ENCODE results near the gene CNTNAP2.

The CNTNAP2 gene

GRCh38 chr7:148344406-148344805, 2227.8 kb downstream of the CNTNAP2 start:
- Histone ChIP-seq H3K9me3 (ENCODE audit: low read depth, low read length) (no peaks in the 10 kb centered on the region), H3K9ac (ENCODE audit: insufficient read length) (no peak overlapping the region), H3K27ac (no peak overlapping the region), H3K4me3 (no peak overlapping the region), H3K36me3 (ENCODE audit: insufficient read depth, low read length) (no peaks in the 10 kb centered on the region)
- TF ChIP-seq POLR2AphosphoS5 (IDR thresholded peaks at IDR 0.05; ENCODE audit: borderline replicate concordance, low read depth, low read length) (no peak), EZH2 (IDR thresholded peaks at IDR 0.05) (no peak), FOXP2 (optimal IDR thresholded peaks at IDR 0.05; ENCODE audit: control extremely low read depth, extremely low read length, insufficient read depth) (no peak)
- no peak for DNase-seq (ENCODE audit: low read depth, low spot score)

GRCh38 chr7:148347981-148348380, 2231.4 kb downstream of the CNTNAP2 start:
- TF ChIP-seq EZH2 (IDR thresholded peaks at IDR 0.05), result no peak
- TF ChIP-seq POLR2AphosphoS5 (IDR thresholded peaks at IDR 0.05; ENCODE audit: borderline replicate concordance, low read depth, low read length), result no peak
- TF ChIP-seq FOXP2 (optimal IDR thresholded peaks at IDR 0.05; ENCODE audit: control extremely low read depth, extremely low read length, insufficient read depth), result no peak
- H3K36me3 ChIP-seq (ENCODE audit: insufficient read depth, low read length), result peaks cover 5% of the 10 kb centered on the region; the same call in 1 of the 2 replicates
- no peak overlapping the region for H3K9ac ChIP-seq (ENCODE audit: insufficient read length)
- no peaks in the 10 kb centered on the region for H3K9me3 ChIP-seq (ENCODE audit: low read depth, low read length)
- H3K4me3 ChIP-seq, result no peak overlapping the region
- DNase-seq (ENCODE audit: low read depth, low spot score), result no peak
- no peak overlapping the region for H3K27ac ChIP-seq

- TF ChIP-seq POLR2AphosphoS5 (IDR thresholded peaks at IDR 0.05; ENCODE audit: borderline replicate concordance, low read depth, low read length) (no peak), EZH2 (IDR thresholded peaks at IDR 0.05) (no peak)
- Histone ChIP-seq H3K9me3 (ENCODE audit: low read depth, low read length) (no peaks in the 10 kb centered on the region), H3K27ac (no peak overlapping the region), H3K4me3 (no peak overlapping the region), H3K9ac (ENCODE audit: insufficient read length) (no peak overlapping the region), H3K36me3 (ENCODE audit: insufficient read depth, low read length) (peaks cover 5% of the 10 kb centered on the region; the same call in 1 of the 2 replicates)
- DNase-seq (ENCODE audit: low read depth, low spot score), result no peak
These were observed 2231.9 kb downstream of the CNTNAP2 start for GRCh38 chr7:148348466-148348865.

DNA sequence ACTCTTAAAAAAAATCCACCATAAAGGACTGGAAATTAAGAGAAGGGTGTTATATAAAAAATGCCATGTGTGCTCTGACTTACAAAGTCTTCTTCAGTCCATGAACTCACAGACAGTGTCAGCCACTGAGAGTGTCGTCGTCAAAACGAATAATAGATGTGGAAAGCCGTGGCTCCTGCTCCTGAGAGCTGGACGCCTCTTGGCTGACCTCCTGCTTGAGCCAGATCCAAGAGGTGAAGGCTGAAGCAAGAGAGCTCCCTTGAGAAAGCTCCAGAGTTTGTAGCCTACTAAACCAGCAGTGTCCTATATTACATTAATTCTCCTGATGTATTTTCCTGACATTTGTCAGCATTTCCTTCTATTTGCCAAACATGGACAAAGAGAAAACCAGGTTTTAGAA, 2239.7 kb downstream of the CNTNAP2 start:
- Histone ChIP-seq H3K9ac (ENCODE audit: insufficient read length) (no peak overlapping the region), H3K4me3 (no peak overlapping the region), H3K36me3 (ENCODE audit: insufficient read depth, low read length) (peaks cover 5% of the 10 kb centered on the region; the same call in 1 of the 2 replicates), H3K27ac (no peak overlapping the region), H3K9me3 (ENCODE audit: low read depth, low read length) (no peaks in the 10 kb centered on the region)
- DNase-seq (ENCODE audit: low read depth, low spot score), result no peak
- TF ChIP-seq FOXP2 (optimal IDR thresholded peaks at IDR 0.05; ENCODE audit: control extremely low read depth, extremely low read length, insufficient read depth), result no peak
- TF ChIP-seq POLR2AphosphoS5 (IDR thresholded peaks at IDR 0.05; ENCODE audit: borderline replicate concordance, low read depth, low read length), result no peak
- TF ChIP-seq EZH2 (IDR thresholded peaks at IDR 0.05), result no peak

DNA sequence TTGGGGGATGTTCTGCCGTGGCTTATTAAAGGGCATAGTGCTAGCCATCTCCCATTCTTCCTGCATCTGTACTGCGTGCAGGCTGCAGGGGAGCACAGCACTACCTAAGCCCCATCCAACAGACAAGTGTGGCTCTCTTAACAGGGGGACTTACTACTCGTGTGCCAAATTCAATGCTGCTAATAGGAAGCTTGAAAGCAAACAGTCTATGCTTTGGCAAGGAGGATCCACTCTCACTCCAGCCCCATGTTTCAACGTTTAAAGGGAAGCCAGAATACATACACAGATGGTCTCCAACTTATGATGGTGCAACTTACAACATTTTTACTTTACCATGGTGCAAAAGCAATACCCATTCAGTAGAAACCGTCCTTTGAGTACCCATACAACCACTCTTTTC, 2245.9 kb downstream of the CNTNAP2 start:
- Histone ChIP-seq H3K9ac (ENCODE audit: insufficient read length) (no peak overlapping the region), H3K36me3 (ENCODE audit: insufficient read depth, low read length) (peaks cover 16% of the 10 kb centered on the region; the same call in 1 of the 2 replicates), H3K4me3 (no peak overlapping the region), H3K27ac (no peak overlapping the region), H3K9me3 (ENCODE audit: low read depth, low read length) (no peaks in the 10 kb centered on the region)
- no peak for TF ChIP-seq FOXP2 (optimal IDR thresholded peaks at IDR 0.05; ENCODE audit: control extremely low read depth, extremely low read length, insufficient read depth)
- no peak for DNase-seq (ENCODE audit: low read depth, low spot score)

- no peak for DNase-seq (ENCODE audit: low read depth, low spot score)
- peaks cover 13% of the 10 kb centered on the region; the same call in 1 of the 2 replicates for H3K36me3 ChIP-seq (ENCODE audit: insufficient read depth, low read length)
- no peak overlapping the region for H3K9ac ChIP-seq (ENCODE audit: insufficient read length)
- no peak overlapping the region for H3K4me3 ChIP-seq
- 0 out of 2 replicates have a peak, but pooled peaks cover 5% of the 10 kb centered on the region for H3K9me3 ChIP-seq (ENCODE audit: low read depth, low read length)
- no peak for TF ChIP-seq EZH2 (IDR thresholded peaks at IDR 0.05)
- TF ChIP-seq FOXP2 (optimal IDR thresholded peaks at IDR 0.05; ENCODE audit: control extremely low read depth, extremely low read length, insufficient read depth), result no peak
- TF ChIP-seq POLR2AphosphoS5 (IDR thresholded peaks at IDR 0.05; ENCODE audit: borderline replicate concordance, low read depth, low read length), result no peak
- H3K27ac ChIP-seq, result no peak overlapping the region
These were observed 2251.3 kb downstream of the CNTNAP2 start for GRCh38 chr7:148367731-148368475.

DNA sequence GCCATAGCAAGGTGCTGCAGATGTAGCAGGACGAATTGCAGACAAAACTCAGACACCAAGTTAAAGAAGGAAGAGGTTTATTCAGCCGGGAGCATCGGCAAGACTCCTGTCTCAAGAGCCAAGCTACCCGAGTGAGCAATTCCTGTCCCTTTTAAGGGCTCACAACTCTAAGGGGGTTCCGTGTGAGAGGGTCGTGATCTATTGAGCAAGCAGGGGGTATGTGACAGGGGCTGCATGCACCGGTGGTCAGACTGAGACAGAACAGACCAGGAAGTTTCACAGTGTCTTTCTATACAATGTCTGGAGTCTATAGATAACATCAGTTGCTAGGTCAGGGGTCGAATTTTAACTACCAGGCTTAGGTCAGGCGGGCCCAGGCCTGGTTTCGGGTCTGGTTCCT, 2252.0 kb downstream of the CNTNAP2 start:
- no peak overlapping the region for H3K4me3 ChIP-seq
- peaks cover 13% of the 10 kb centered on the region; the same call in 1 of the 2 replicates for H3K36me3 ChIP-seq (ENCODE audit: insufficient read depth, low read length)
- H3K9ac ChIP-seq (ENCODE audit: insufficient read length), result no peak overlapping the region
- no peak for TF ChIP-seq POLR2AphosphoS5 (IDR thresholded peaks at IDR 0.05; ENCODE audit: borderline replicate concordance, low read depth, low read length)
- no peak for TF ChIP-seq EZH2 (IDR thresholded peaks at IDR 0.05)
- TF ChIP-seq FOXP2 (optimal IDR thresholded peaks at IDR 0.05; ENCODE audit: control extremely low read depth, extremely low read length, insufficient read depth), result no peak
- H3K27ac ChIP-seq, result no peak overlapping the region
- no peak for DNase-seq (ENCODE audit: low read depth, low spot score)
- H3K9me3 ChIP-seq (ENCODE audit: low read depth, low read length), result 0 out of 2 replicates have a peak, but pooled peaks cover 5% of the 10 kb centered on the region

DNA sequence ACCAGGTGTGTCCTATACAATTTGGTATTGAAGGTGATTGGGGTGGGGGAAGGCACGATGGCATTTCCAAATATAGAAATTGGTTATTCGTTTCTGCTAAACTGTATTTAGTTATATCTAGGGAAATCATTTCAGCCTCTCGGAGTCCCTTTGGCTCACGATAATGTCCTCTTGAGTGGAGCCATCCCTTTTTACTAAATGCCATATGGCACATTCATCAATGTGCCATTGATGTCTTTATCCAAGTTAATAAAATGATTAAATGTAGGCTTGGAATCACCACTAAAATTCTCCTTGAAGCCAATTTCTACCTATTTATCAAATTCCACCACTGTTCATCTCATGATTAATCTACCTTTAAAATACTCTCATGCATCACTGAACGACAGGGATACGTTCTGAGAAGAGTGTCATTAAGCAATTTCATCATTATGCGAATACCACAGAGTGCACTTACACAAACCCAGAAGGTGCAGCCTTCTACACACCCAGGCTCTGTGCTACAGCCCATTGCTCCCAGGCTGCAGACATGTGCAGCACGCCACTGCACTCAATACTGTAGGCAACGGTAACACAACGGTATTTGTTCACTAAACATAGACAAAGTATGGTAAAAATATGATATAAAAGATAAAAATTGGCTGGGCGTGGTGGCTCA, 2254.8 kb downstream of the CNTNAP2 start:
- no peak for DNase-seq (ENCODE audit: low read depth, low spot score)
- Histone ChIP-seq H3K27ac (no peak overlapping the region), H3K36me3 (ENCODE audit: insufficient read depth, low read length) (peaks cover 5% of the 10 kb centered on the region; the same call in 1 of the 2 replicates), H3K9ac (ENCODE audit: insufficient read length) (no peak overlapping the region), H3K9me3 (ENCODE audit: low read depth, low read length) (0 out of 2 replicates have a peak, but pooled peaks cover 5% of the 10 kb centered on the region), H3K4me3 (no peak overlapping the region)
- TF ChIP-seq EZH2 (IDR thresholded peaks at IDR 0.05) (no peak), POLR2AphosphoS5 (IDR thresholded peaks at IDR 0.05; ENCODE audit: borderline replicate concordance, low read depth, low read length) (no peak), FOXP2 (optimal IDR thresholded peaks at IDR 0.05; ENCODE audit: control extremely low read depth, extremely low read length, insufficient read depth) (no peak)
